ENCODE measurements around the gene TMEM106C. TPM values are rescaled to one million over a fixed set of nuclear protein-coding genes. Genes with fewer than 3 reads are reported as not detected.

Gene TMEM106C
- total and polyA plus RNA-seq, 2 experiments from 2014 or later, result 69.4 to 79.8 TPM

- Histone ChIP-seq H3K79me2 (ENCODE audit: insufficient read depth) (no peaks in the 10 kb centered on the region), H3K9ac (no peak overlapping the region), H3K4me3 (no peak overlapping the region), H3K9me2 (ENCODE audit: insufficient read depth) (no peaks in the 10 kb centered on the region), H3K27me3 (replicated peaks; ENCODE audit: insufficient read depth) (no peaks in the 10 kb centered on the region), H3F3A (ENCODE audit: insufficient read depth) (no peaks in the 10 kb centered on the region), H3K9me3 (ENCODE audit: low read depth) (no peaks in the 10 kb centered on the region), H4K20me1 (ENCODE audit: insufficient read depth) (no peaks in the 10 kb centered on the region), H3K27ac (no peak overlapping the region), H3K36me3 (ENCODE audit: low read depth) (no peaks in the 10 kb centered on the region), H2AFZ (no peak overlapping the region), H3K4me2 (ENCODE audit: unreplicated experiment) (no peak overlapping the region), H3K4me1 (ENCODE audit: insufficient read depth) (no peaks in the 10 kb centered on the region)
- no peak for DNase-seq
- TF ChIP-seq EZH2 (IDR thresholded peaks at IDR 0.05; ENCODE audit: insufficient read depth, poor library complexity, severe bottlenecking), result no peak
- no peak for TF ChIP-seq EZH2phosphoT487 (IDR thresholded peaks at IDR 0.05; ENCODE audit: insufficient read depth, low read depth)
- 65 to 66% methylated on average over 17 to 20 of the region's 20 CpGs for WGBS, 2 experiments (ENCODE audit: low coverage in 1 of 2, low lambda C conversion rate in 2 of 2, missing lambda C conversion rate in 2 of 2)
- in situ Hi-C loops (cut with MboI), result no loop called here
These were observed 18.3 kb downstream of the TMEM106C start for GRCh38 chr12:47981496-47982260.

- Histone ChIP-seq H3K9me2 (ENCODE audit: insufficient read depth) (no peaks in the 10 kb centered on the region), H3K4me3 (no peak overlapping the region), H3K27ac (no peak overlapping the region), H3F3A (ENCODE audit: insufficient read depth) (no peaks in the 10 kb centered on the region), H4K20me1 (ENCODE audit: insufficient read depth) (no peaks in the 10 kb centered on the region), H3K4me2 (ENCODE audit: unreplicated experiment) (no peak overlapping the region), H3K9me3 (ENCODE audit: low read depth) (no peaks in the 10 kb centered on the region), H3K27me3 (replicated peaks; ENCODE audit: insufficient read depth) (no peaks in the 10 kb centered on the region), H3K36me3 (ENCODE audit: low read depth) (no peaks in the 10 kb centered on the region), H3K9ac (no peak overlapping the region), H3K4me1 (ENCODE audit: insufficient read depth) (no peaks in the 10 kb centered on the region), H2AFZ (no peak overlapping the region), H3K79me2 (ENCODE audit: insufficient read depth) (no peaks in the 10 kb centered on the region)
- in situ Hi-C loops (cut with MboI), result no loop called here
- no peak for DNase-seq
- WGBS, 2 experiments (ENCODE audit: low coverage in 1 of 2, low lambda C conversion rate in 2 of 2, missing lambda C conversion rate in 2 of 2), result 67 to 71% methylated on average over 5 of the region's 5 CpGs
- TF ChIP-seq EZH2phosphoT487 (IDR thresholded peaks at IDR 0.05; ENCODE audit: insufficient read depth, low read depth) (no peak), EZH2 (IDR thresholded peaks at IDR 0.05; ENCODE audit: insufficient read depth, poor library complexity, severe bottlenecking) (no peak)
These were observed 18.9 kb downstream of the TMEM106C start for GRCh38 chr12:47982311-47982710.

- Histone ChIP-seq H3K27me3 (replicated peaks; ENCODE audit: insufficient read depth) (no peaks in the 10 kb centered on the region), H3K9ac (no peak overlapping the region), H3K4me2 (ENCODE audit: unreplicated experiment) (no peak overlapping the region), H3F3A (ENCODE audit: insufficient read depth) (no peaks in the 10 kb centered on the region), H3K79me2 (ENCODE audit: insufficient read depth) (no peaks in the 10 kb centered on the region), H3K9me3 (ENCODE audit: low read depth) (no peaks in the 10 kb centered on the region), H4K20me1 (ENCODE audit: insufficient read depth) (no peaks in the 10 kb centered on the region), H3K36me3 (ENCODE audit: low read depth) (no peaks in the 10 kb centered on the region), H3K27ac (no peak overlapping the region), H2AFZ (no peak overlapping the region), H3K9me2 (ENCODE audit: insufficient read depth) (no peaks in the 10 kb centered on the region), H3K4me3 (no peak overlapping the region), H3K4me1 (ENCODE audit: insufficient read depth) (no peaks in the 10 kb centered on the region)
- no peak for DNase-seq
- 64 to 77% methylated on average over 8 to 11 of the region's 11 CpGs for WGBS, 2 experiments (ENCODE audit: low coverage in 1 of 2, low lambda C conversion rate in 2 of 2, missing lambda C conversion rate in 2 of 2)
- TF ChIP-seq EZH2phosphoT487 (IDR thresholded peaks at IDR 0.05; ENCODE audit: insufficient read depth, low read depth), result no peak
- no peak for TF ChIP-seq EZH2 (IDR thresholded peaks at IDR 0.05; ENCODE audit: insufficient read depth, poor library complexity, severe bottlenecking)
- in situ Hi-C loops (cut with MboI), result no loop called here
These were observed 19.4 kb downstream of the TMEM106C start for GRCh38 chr12:47982770-47983169.

- Histone ChIP-seq H3K4me2 (ENCODE audit: unreplicated experiment) (no peak overlapping the region), H3K9me3 (ENCODE audit: low read depth) (no peaks in the 10 kb centered on the region), H3K9me2 (ENCODE audit: insufficient read depth) (no peaks in the 10 kb centered on the region), H3K4me3 (no peak overlapping the region), H3K9ac (no peak overlapping the region), H3K27ac (no peak overlapping the region), H3K4me1 (ENCODE audit: insufficient read depth) (0 out of 2 replicates have a peak, but pooled peaks cover 5% of the 10 kb centered on the region), H3F3A (ENCODE audit: insufficient read depth) (no peaks in the 10 kb centered on the region), H3K36me3 (ENCODE audit: low read depth) (no peaks in the 10 kb centered on the region), H2AFZ (no peak overlapping the region), H4K20me1 (ENCODE audit: insufficient read depth) (no peaks in the 10 kb centered on the region), H3K27me3 (replicated peaks; ENCODE audit: insufficient read depth) (no peaks in the 10 kb centered on the region), H3K79me2 (ENCODE audit: insufficient read depth) (no peaks in the 10 kb centered on the region)
- WGBS, 2 experiments (ENCODE audit: low coverage in 1 of 2, low lambda C conversion rate in 2 of 2, missing lambda C conversion rate in 2 of 2), result 79 to 84% methylated on average over 5 of the region's 5 CpGs
- in situ Hi-C loops (cut with MboI), result no loop called here
- TF ChIP-seq EZH2 (IDR thresholded peaks at IDR 0.05; ENCODE audit: insufficient read depth, poor library complexity, severe bottlenecking) (no peak), EZH2phosphoT487 (IDR thresholded peaks at IDR 0.05; ENCODE audit: insufficient read depth, low read depth) (no peak)
- DNase-seq, result no peak
These were observed 20.2 kb downstream of the TMEM106C start for GRCh38 chr12:47983541-47984115.

All from GM23248 (cell line).